Activated CD8-positive, alpha-beta memory T cell treated with anti-CD3 and anti-CD28 coated beads for 36 hours (primary cell): ENCODE measurements around the gene SPHK2. TPM values are rescaled to one million over a fixed set of nuclear protein-coding genes. Genes with fewer than 3 reads are reported as not detected.
"Not testable (repeated sequence)": the region's sequence is repeated elsewhere in the genome, so short reads cannot be mapped to it uniquely, and the experiment has no call there.

Experiments
- CTCF ChIA-PET: fragments of 350-600 bp; sonication (Branson Sonifier 250); formaldehyde crosslinking; loops from one replicate; lab custom pipeline; 2021; ENCODE audit warnings: antibody characterized with exemption; lab: Charles Lee
- POLR2A ChIA-PET: fragments of 350-600 bp; sonication (Branson Sonifier 250); formaldehyde crosslinking; loops from one replicate; lab custom pipeline; 2021; ENCODE audit warnings: antibody characterized with exemption; lab: Charles Lee
- total RNA-seq, 2 experiments: library from RNA; stranded (reverse); gene quantifications; one replicate each; pipeline ENCODE4 v1.2.3, GENCODE V29; 2021

Gene SPHK2
- total RNA-seq, 2 experiments from 2014 or later: 35.4 to 35.7 TPM

- POLR2A ChIA-PET: interaction anchor here (0.7 kb wide), 1 partner anchor 21 kb away, joined by 4 read pairs; no protein-coding TSS in a partner anchor
- CTCF ChIA-PET: interaction anchor here (0.7 kb wide), 1 partner anchor 196 kb away, joined by 3 read pairs; the partner anchor contains the start of gene HSD17B14
Measured at GRCh38 chr19:48639483-48640375, 20.4 kb downstream of the SPHK2 start.

GRCh38 chr19:48641850-48642249 is 22.5 kb downstream of the SPHK2 start:
- ChIA-PET CTCF (interaction anchor here (0.5 kb wide), 1 partner anchor 136 kb away, joined by 3 read pairs; no protein-coding TSS in a partner anchor), POLR2A (no interaction called here)

- POLR2A ChIA-PET: no interaction called here
- CTCF ChIA-PET: interaction anchor here (1.5 kb wide), 1 partner anchor 9 kb away, joined by 3 read pairs; no protein-coding TSS in a partner anchor
Measured at GRCh38 chr19:48642862-48643261, 23.6 kb downstream of the SPHK2 start.

- POLR2A ChIA-PET: no interaction called here
- CTCF ChIA-PET: interaction anchor here (1.5 kb wide), 1 partner anchor 10 kb away, joined by 3 read pairs; no protein-coding TSS in a partner anchor
Measured at GRCh38 chr19:48644355-48644754, 25.0 kb downstream of the SPHK2 start.

GRCh38 chr19:48644839-48645619 is 25.7 kb downstream of the SPHK2 start:
- ChIA-PET POLR2A (interaction anchor here (0.8 to 1.7 kb wide), 4 partner anchors 10 to 80 kb away, joined by 3 to 4 read pairs (median 4); no protein-coding TSS in a partner anchor), CTCF (interaction anchor here (0.6 to 1.8 kb wide), 10 partner anchors 9 to 349 kb away, joined by 3 to 12 read pairs (median 5); partner anchors contain the start of genes DBP and RUVBL2)

GRCh38 chr19:48645620-48646000 is 26.3 kb downstream of the SPHK2 start:
- ChIA-PET POLR2A (interaction anchor here (0.8 to 1.7 kb wide), 4 partner anchors 11 to 79 kb away, joined by 3 to 4 read pairs (median 4); no protein-coding TSS in a partner anchor), CTCF (interaction anchor here (0.6 to 1.8 kb wide), 12 partner anchors 9 to 469 kb away, joined by 3 to 12 read pairs (median 4); partner anchors contain the start of genes DBP, LIN7B and RUVBL2)

GRCh38 chr19:48646001-48646721 is 26.9 kb downstream of the SPHK2 start, which contains the start of gene CA11:
Gene CA11 (minus strand): TSS chr19:48646187. CDS start chr19:48645632, 555 bp downstream.
- CTCF ChIA-PET: interaction anchor here (0.9 to 1.8 kb wide), 9 partner anchors 10 to 469 kb away, joined by 3 to 12 read pairs (median 5); partner anchors contain the start of genes DBP, LIN7B and RUVBL2

GRCh38 chr19:48646722-48647216 is 27.5 kb downstream of the SPHK2 start:
- POLR2A ChIA-PET: interaction anchor here (0.5 to 1.7 kb wide), 2 partner anchors 78 to 143 kb away, joined by 4 to 10 read pairs; no protein-coding TSS in a partner anchor
- CTCF ChIA-PET: interaction anchor here (1.2 to 1.8 kb wide), 4 partner anchors 10 to 196 kb away, joined by 3 to 12 read pairs (median 4); partner anchors contain the start of gene DBP

More at GRCh38 chr19:48646001-48646721, 26.9 kb downstream of the SPHK2 start, which contains the start of gene CA11:
- POLR2A ChIA-PET: interaction anchor here (0.5 to 1.7 kb wide), 4 partner anchors 12 to 143 kb away, joined by 4 to 10 read pairs (median 4); no protein-coding TSS in a partner anchor

- ChIA-PET CTCF (no interaction called here), POLR2A (interaction anchor here (0.6 kb wide), 1 partner anchor 1589 kb away, joined by 3 read pairs; no protein-coding TSS in a partner anchor)
Measured at GRCh38 chr19:48648134-48648533, 28.8 kb downstream of the SPHK2 start.

- ChIA-PET CTCF (interaction anchor here (0.7 to 0.8 kb wide), 2 partner anchors 158 to 180 kb away, joined by 3 read pairs; no protein-coding TSS in a partner anchor), POLR2A (interaction anchor here (0.6 kb wide), 1 partner anchor 88 kb away, joined by 3 read pairs; no protein-coding TSS in a partner anchor)
Measured at GRCh38 chr19:48650974-48651682, 31.8 kb downstream of the SPHK2 start.

- ChIA-PET CTCF (no interaction called here), POLR2A (interaction anchor here (0.6 kb wide), 1 partner anchor 87 kb away, joined by 3 read pairs; no protein-coding TSS in a partner anchor)
Measured at GRCh38 chr19:48651683-48652048, 32.4 kb downstream of the SPHK2 start.

- CTCF ChIA-PET: interaction anchor here (2.3 kb wide), 1 partner anchor 9 kb away, joined by 6 read pairs; no protein-coding TSS in a partner anchor
- POLR2A ChIA-PET: no interaction called here
Measured at GRCh38 chr19:48654299-48655059, 35.2 kb downstream of the SPHK2 start.

GRCh38 chr19:48656840-48657474 is 37.7 kb downstream of the SPHK2 start:
- ChIA-PET POLR2A (no interaction called here), CTCF (no interaction called here)

- CTCF ChIA-PET, POLR2A ChIA-PET: not testable (repeated sequence)
Measured at GRCh38 chr19:48657828-48658227, 38.5 kb downstream of the SPHK2 start.

- ChIA-PET POLR2A (no interaction called here), CTCF (interaction anchor here (1.1 kb wide), 1 partner anchor 38 kb away, joined by 5 read pairs; the partner anchor contains the start of gene FUT2)
Measured at GRCh38 chr19:48658483-48658882, 39.2 kb downstream of the SPHK2 start.
